GM12892 (cell line): ENCODE data around the gene PCK1.

Source experiments
- POLR2A ChIP-seq: IDR thresholded peaks from 2 replicates; pipeline ENCODE4 v1.6.1; 2011; ENCODE audit warnings: low read depth, low read length, control low read depth
- POLR2AphosphoS5 ChIP-seq: IDR thresholded peaks from 2 replicates; pipeline ENCODE4 v1.6.1; 2011; ENCODE audit warnings: low read depth, low read length, control low read depth
- TAF1 ChIP-seq: IDR thresholded peaks from 2 replicates; pipeline ENCODE4 v1.6.1; 2011; ENCODE audit warnings: low read depth, mild to moderate bottlenecking, control low read depth, low read length, borderline replicate concordance

- TF ChIP-seq POLR2A (no peak), TAF1 (no peak), POLR2AphosphoS5 (no peak)
Observed at GRCh38 chr20:57592263-57593092, 31.6 kb downstream of the PCK1 start.
